K562 (cell line): Measurements from ENCODE around the gene PTPRU. TPM values are rescaled to one million over a fixed set of nuclear protein-coding genes. Genes with fewer than 3 reads are reported as not detected.

Source experiments
- ARID3B ChIP-seq: fragments of 250-450 bp; sonication (Bioruptor Pico); IDR thresholded peaks from 2 replicates; pipeline ENCODE4 v1.4.0; 2020; ENCODE audit warnings: borderline replicate concordance
- ARID4B ChIP-seq: sonication (generic); formaldehyde crosslinking; IDR thresholded peaks from 2 replicates; pipeline ENCODE4 v1.8.0; 2022; ENCODE audit warnings: mild to moderate bottlenecking, missing genetic modification reagents
- CCNT2 ChIP-seq: IDR thresholded peaks from 2 replicates; pipeline ENCODE4 v1.6.1; 2011; ENCODE audit warnings: borderline replicate concordance, low read depth, mild to moderate bottlenecking, moderate library complexity, mixed read lengths, low read length; ENCODE audit not compliant: insufficient read length; ENCODE audit errors: extremely low read depth
- CHD4 ChIP-seq: fragments of 200-600 bp; sonication (generic); IDR thresholded peaks from 3 replicates; pipeline ENCODE4 v1.6.1; 2012; ENCODE audit warnings: low read depth, mild to moderate bottlenecking, mixed read lengths, low read length, inconsistent platforms; ENCODE audit not compliant: insufficient read depth, insufficient replicate concordance, poor library complexity, severe bottlenecking
- E2F5 ChIP-seq: sonication (generic); formaldehyde crosslinking; IDR thresholded peaks from 2 replicates; pipeline ENCODE4 v1.8.0; 2022; ENCODE audit warnings: mild to moderate bottlenecking, missing genetic modification reagents
- GTF3C2 ChIP-seq: IDR thresholded peaks from 3 replicates; pipeline ENCODE4 v1.6.1; 2011; ENCODE audit warnings: borderline replicate concordance, mild to moderate bottlenecking, moderate library complexity; ENCODE audit not compliant: insufficient read length; ENCODE audit errors: extremely low read depth
- HBP1 ChIP-seq: fragments of 450-650 bp; formaldehyde crosslinking; IDR thresholded peaks from 2 replicates; pipeline ENCODE4 v1.4.0; 2022; ENCODE audit warnings: missing genetic modification characterization
- HDAC2 ChIP-seq: fragments of 450-650 bp; IDR thresholded peaks from 2 replicates; pipeline ENCODE4 v1.6.1; 2016; ENCODE audit warnings: mild to moderate bottlenecking
- NCOR1 ChIP-seq: fragments of 450-650 bp; IDR thresholded peaks from 2 replicates; pipeline ENCODE4 v1.6.1; 2016; ENCODE audit warnings: mild to moderate bottlenecking, moderate library complexity
- RBM14 ChIP-seq: fragments of 200-400 bp; formaldehyde crosslinking; IDR thresholded peaks from 2 replicates; pipeline ENCODE4 v1.6.1; 2018; ENCODE audit warnings: low read depth, mild to moderate bottlenecking, low read length, moderate library complexity, borderline replicate concordance; ENCODE audit not compliant: insufficient read depth
- SRSF1 ChIP-seq: fragments of 200-400 bp; formaldehyde crosslinking; IDR thresholded peaks from 2 replicates; pipeline ENCODE4 v1.6.1; 2017; ENCODE audit warnings: mild to moderate bottlenecking, low read depth, low read length, moderate library complexity
- U2AF2 ChIP-seq: fragments of 200-400 bp; formaldehyde crosslinking; optimal IDR thresholded peaks from 2 replicates; pipeline ENCODE3; 2017; ENCODE audit warnings: low read depth, mild to moderate bottlenecking, low read length
- polyA plus RNA-seq, 8 experiments: library from polyadenylated mRNA; depleted of rRNA in 4 of 8; stranded (reverse) in 5 of 8; unstranded in 3 of 8; fragments of >200 nt; fragmentation: Nextera tagmentation in 2 of 8; fragmentation: Illumina TruSeq in 1 of 8; extraction: Ambion mirVana in 2 of 8; extraction: Trizol in 1 of 8; gene quantifications; 2 replicates each; pipeline versions ENCODE4 v1.2.1 to v1.2.3, GENCODE V29; 2011 to 2014; ENCODE audit warnings: inconsistent platforms in 1 of 8, missing spikeins in 1 of 8
- total RNA-seq, 7 experiments: library from RNA; depleted of rRNA in 6 of 7; stranded (reverse); fragments of >200 nt in 6 of 7; fragmentation: Illumina TruSeq in 2 of 7; extraction: Trizol in 2 of 7; gene quantifications; 2 replicates each; pipeline versions ENCODE4 v1.2.1 to v1.2.3, GENCODE V29; 2011 to 2021; ENCODE audit warnings: low replicate concordance in 1 of 7

The PTPRU gene
- total and polyA plus RNA-seq, 9 of the 15 experiments (the other 6 are each of a cell fraction or from before 2014, with no cell fraction given), result 0.01 to 2.9 (median 1.0) TPM

GRCh38 chr1:29230553-29231378 is 5.6 kb upstream of the PTPRU start, which contains the start of gene MECR (continued):
- no peak for TF ChIP-seq GTF3C2
- TF ChIP-seq ARID4B, result peak; percentile 93
- TF ChIP-seq SRSF1, result no peak
- TF ChIP-seq CCNT2, result peak; percentile 79
- TF ChIP-seq RBM14, result no peak
- TF ChIP-seq HBP1, result 0 out of 2 replicates have a peak, but pooled peaks have one; percentile 24
- TF ChIP-seq NCOR1, result peak; percentile 49; the same call in 1 of the 2 replicates
- 0 out of 2 replicates have a peak, but pooled peaks have one; percentile 70 for TF ChIP-seq ARID3B (CRISPR knock-in tag)
- 0 out of 2 replicates have a peak, but pooled peaks have one; percentile 20 for TF ChIP-seq E2F5 (CRISPR knock-in tag)
- no peak for TF ChIP-seq U2AF2
- TF ChIP-seq HDAC2, result peak; percentile 45; the same call in 1 of the 2 replicates
- TF ChIP-seq CHD4, result peak; percentile 54
